ENCODE measurements around the gene IRX1.

Gene IRX1

DNA sequence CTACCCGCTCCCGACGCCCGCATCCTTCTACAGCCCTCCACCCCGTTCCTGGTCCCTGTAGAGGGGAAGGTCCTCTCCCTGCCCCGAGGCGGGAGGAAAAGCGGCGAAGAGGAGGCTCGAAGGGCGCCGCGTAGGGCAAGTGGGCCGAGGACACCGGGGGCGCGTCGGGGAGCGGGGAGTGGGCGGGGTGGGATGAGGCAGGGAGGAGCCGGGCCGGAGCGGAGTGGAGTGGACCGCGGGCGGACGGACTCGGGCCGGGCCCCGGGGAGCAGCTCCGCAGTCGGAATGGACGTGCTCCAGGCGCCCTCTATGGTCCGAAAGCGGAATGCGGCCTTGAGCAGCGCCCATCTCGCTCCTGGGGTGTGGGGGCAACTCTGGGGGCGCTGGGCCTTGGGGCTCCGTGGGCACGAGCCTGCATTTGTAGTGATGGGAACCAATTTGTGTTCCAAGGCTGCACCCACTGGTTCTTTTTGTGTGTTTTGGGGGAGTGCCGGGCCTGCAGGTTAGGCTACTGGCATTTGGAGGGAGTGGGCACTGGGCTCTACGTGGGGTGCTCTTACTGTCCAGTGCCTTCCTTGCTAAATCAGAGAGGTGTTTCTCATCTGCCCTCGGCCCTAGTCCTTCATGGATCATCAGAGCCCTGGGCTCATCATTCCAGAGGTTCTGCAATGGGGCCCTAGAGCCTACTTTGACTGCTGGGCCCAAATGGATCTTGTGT, 7.3 kb downstream of the IRX1 start:
- TF ChIP-seq SIN3A (IDR thresholded peaks at IDR 0.05; ENCODE audit: borderline replicate concordance, insufficient read depth, low read length): no peak

DNA sequence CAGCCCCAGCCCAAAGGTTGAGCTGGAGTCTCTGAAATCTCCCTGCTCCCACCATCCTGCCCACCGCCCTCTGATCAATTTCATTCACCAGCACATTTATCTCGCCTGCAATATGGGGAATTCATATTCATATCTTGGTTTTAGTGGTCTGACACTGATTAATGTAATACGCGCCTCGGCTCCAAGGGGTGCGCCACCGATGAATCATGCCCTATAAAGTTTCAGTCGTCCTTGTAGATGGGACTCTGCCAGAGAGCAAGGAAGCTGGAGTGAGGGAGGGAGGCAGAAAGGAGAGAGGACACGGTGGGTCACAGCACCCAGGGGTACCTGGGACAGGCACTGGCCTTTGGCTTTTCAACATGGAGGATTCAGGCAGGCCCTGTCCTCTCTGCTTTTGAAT, 8.9 kb downstream of the IRX1 start:
- TF ChIP-seq POLR2AphosphoS5 (IDR thresholded peaks at IDR 0.05; ENCODE audit: low read depth, low read length) (no peak), FOXP2 (optimal IDR thresholded peaks at IDR 0.05; ENCODE audit: borderline replicate concordance, extremely low read depth, extremely low read length, insufficient read depth) (no peak), SIN3A (IDR thresholded peaks at IDR 0.05; ENCODE audit: borderline replicate concordance, insufficient read depth, low read length) (no peak), TAF1 (IDR thresholded peaks at IDR 0.05; ENCODE audit: borderline replicate concordance, insufficient read depth, low read length) (no peak)
- TF ChIP-seq, protein P1, sequence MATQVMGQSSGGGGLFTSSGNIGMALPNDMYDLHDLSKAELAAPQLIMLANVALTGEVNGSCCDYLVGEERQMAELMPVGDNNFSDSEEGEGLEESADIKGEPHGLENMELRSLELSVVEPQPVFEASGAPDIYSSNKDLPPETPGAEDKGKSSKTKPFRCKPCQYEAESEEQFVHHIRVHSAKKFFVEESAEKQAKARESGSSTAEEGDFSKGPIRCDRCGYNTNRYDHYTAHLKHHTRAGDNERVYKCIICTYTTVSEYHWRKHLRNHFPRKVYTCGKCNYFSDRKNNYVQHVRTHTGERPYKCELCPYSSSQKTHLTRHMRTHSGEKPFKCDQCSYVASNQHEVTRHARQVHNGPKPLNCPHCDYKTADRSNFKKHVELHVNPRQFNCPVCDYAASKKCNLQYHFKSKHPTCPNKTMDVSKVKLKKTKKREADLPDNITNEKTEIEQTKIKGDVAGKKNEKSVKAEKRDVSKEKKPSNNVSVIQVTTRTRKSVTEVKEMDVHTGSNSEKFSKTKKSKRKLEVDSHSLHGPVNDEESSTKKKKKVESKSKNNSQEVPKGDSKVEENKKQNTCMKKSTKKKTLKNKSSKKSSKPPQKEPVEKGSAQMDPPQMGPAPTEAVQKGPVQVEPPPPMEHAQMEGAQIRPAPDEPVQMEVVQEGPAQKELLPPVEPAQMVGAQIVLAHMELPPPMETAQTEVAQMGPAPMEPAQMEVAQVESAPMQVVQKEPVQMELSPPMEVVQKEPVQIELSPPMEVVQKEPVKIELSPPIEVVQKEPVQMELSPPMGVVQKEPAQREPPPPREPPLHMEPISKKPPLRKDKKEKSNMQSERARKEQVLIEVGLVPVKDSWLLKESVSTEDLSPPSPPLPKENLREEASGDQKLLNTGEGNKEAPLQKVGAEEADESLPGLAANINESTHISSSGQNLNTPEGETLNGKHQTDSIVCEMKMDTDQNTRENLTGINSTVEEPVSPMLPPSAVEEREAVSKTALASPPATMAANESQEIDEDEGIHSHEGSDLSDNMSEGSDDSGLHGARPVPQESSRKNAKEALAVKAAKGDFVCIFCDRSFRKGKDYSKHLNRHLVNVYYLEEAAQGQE (IDR thresholded peaks at IDR 0.05; ENCODE audit: insufficient read depth in 1 of 2, low read depth in 2 of 2, low read length in 2 of 2): no peak

DNA sequence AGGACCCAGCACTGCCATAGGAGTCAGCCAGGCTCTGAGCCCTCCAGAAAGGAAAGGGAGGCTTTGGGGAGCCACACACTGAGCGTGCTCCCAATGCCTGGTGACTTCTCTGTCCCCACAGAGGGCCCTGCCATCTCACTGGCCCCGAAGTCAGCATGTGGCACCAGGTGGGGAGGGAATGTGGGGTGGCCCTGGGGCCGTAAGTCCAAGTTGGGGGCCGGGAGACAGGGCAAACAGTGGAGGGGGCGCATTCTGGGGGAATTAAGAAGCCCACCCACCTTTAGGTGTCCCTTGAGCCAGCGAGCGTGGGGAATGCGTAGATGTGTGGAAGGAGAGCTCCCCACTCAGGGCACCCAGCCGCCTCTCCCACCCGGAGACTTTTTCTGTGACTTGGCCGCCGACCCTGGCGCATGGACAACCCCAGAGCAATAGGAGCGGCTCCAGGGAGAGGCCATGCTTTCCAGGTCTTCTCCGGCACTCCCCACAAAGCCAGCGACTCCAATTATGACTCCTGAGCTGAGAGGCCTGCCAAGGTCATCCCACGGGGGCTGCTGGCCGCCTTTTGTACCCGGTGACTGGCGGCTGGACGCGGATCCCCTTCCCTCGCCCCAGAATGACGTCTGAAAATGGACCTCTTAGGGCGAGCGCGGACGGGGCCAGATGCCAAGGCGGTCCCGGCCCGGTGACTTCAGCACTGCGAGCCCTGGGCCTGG, 9.8 kb downstream of the IRX1 start:
- TF ChIP-seq SIN3A (IDR thresholded peaks at IDR 0.05; ENCODE audit: borderline replicate concordance, insufficient read depth, low read length) (no peak), POLR2AphosphoS5 (IDR thresholded peaks at IDR 0.05; ENCODE audit: low read depth, low read length) (peak; percentile 63), TAF1 (IDR thresholded peaks at IDR 0.05; ENCODE audit: borderline replicate concordance, insufficient read depth, low read length) (no peak)

DNA sequence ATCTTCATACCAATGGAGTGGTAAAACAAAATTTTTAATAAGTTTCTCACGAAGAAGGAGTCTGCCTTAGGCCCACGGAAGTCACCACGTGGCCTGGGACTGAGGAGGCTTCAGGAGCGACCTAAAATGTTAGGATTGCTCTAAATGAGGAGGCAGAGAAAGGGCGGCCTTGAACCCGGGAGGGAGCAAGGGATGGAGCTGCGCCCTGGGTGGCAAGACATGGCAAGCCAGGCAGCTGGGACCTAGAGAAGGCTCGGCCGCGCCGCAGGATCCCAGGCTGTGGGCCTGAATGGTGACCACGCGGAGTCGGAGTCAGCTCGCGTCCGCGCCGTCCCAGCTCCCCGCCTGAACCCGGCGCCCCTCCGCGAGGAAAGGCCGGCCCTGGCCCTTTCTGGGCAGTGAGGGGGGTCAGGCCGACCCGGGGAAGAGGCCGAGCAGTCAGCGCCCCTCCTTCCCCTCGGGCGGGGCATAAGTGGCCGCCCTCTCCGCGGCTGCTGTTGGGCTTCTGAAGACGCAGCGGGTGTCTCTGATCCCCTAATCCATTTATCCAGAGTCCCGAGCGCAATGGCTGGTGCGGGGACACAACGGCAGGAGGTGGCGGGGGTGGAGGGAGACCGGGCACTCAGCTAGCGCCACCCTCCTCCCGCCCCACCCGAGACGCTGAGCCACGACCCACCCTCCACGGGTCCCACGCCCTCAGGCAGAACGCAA, 10.6 kb downstream of the IRX1 start:
- 0 out of 2 replicates have a peak, but pooled peaks have one; percentile 33 for TF ChIP-seq POLR2AphosphoS5 (IDR thresholded peaks at IDR 0.05; ENCODE audit: low read depth, low read length)
- TF ChIP-seq, protein P1 (IDR thresholded peaks at IDR 0.05; ENCODE audit: insufficient read depth in 1 of 2, low read depth in 2 of 2, low read length in 2 of 2): no peak
- no peak for TF ChIP-seq TAF1 (IDR thresholded peaks at IDR 0.05; ENCODE audit: borderline replicate concordance, insufficient read depth, low read length)
- no peak for TF ChIP-seq FOXP2 (optimal IDR thresholded peaks at IDR 0.05; ENCODE audit: borderline replicate concordance, extremely low read depth, extremely low read length, insufficient read depth)
- no peak for TF ChIP-seq SIN3A (IDR thresholded peaks at IDR 0.05; ENCODE audit: borderline replicate concordance, insufficient read depth, low read length)

GRCh38 chr5:3607541-3608181, 12.0 kb downstream of the IRX1 start:
- TF ChIP-seq, protein P1 (IDR thresholded peaks at IDR 0.05; ENCODE audit: insufficient read depth in 1 of 2, low read depth in 2 of 2, low read length in 2 of 2): no peak
- peak; percentile 51; the same call in 1 of the 2 replicates for TF ChIP-seq POLR2AphosphoS5 (IDR thresholded peaks at IDR 0.05; ENCODE audit: low read depth, low read length)

All from PFSK-1 (cell line).